Sigmoid colon (tissue), 4 donors: Measurements from ENCODE around the gene OR11H7.

Source experiments
- CTCF ChIP-seq, 4 experiments: fragments of 450-650 bp in 3 of 4; fragments of 200-600 bp in 1 of 4; IDR thresholded peaks; one replicate each; pipeline ENCODE4 v1.5.1; 2016 to 2019; ENCODE audit warnings: antibody characterized with exemption in 4 of 4, mild to moderate bottlenecking in 3 of 4, moderate library complexity in 2 of 4
- EP300 ChIP-seq, 4 donors: sonication (generic); formaldehyde crosslinking; IDR thresholded peaks; one replicate each; pipeline ENCODE4 v1.6.1; 2017; ENCODE audit warnings: antibody characterized with exemption in 4 of 4
- POLR2A ChIP-seq, 2 donors: fragments of 450-650 bp; IDR thresholded peaks; one replicate each; pipeline ENCODE4 v1.6.1; 2016; ENCODE audit warnings: antibody characterized with exemption in 2 of 2, mild to moderate bottlenecking in 2 of 2, moderate library complexity in 2 of 2

DNA sequence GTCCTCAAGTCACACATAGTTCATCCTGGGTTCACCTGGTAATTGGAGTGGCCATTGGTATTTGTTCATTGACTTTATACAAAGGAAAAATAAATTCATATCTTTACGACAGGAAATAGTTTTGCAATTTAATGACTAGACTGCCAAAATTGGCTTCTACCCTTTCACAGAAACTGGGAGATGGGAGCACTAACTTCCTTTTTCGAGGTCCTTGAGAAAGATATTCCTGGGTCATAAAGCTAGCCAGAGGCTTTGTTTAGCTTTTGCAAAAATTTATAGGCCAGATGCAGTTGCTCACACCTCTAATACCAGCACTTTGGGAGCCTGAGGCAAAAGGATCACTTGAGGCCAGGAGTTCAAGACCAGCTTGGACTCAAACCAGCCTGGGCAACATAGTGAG lies 48.3 kb upstream of the OR11H7 start:
- TF ChIP-seq EP300 (IDR thresholded peaks at IDR 0.05) = no peak
- TF ChIP-seq CTCF (IDR thresholded peaks at IDR 0.05) = no peak
- no peak for TF ChIP-seq POLR2A (IDR thresholded peaks at IDR 0.05)
